ENCODE measurements around the gene PRKCH. TPM values are rescaled to one million over a fixed set of nuclear protein-coding genes. Genes with fewer than 3 reads are reported as not detected.

Gene PRKCH
- polyA plus RNA-seq, 1 donor from 2014 or later = 2.0 TPM

- Histone ChIP-seq H3K36me3 (ENCODE audit: insufficient read depth, low read length) (no peaks in the 10 kb centered on the region), H3K27ac (ENCODE audit: low read length) (no peak overlapping the region), H3K9me3 (ENCODE audit: low read length) (peaks cover 13% of the 10 kb centered on the region), H4K20me1 (ENCODE audit: insufficient read depth) (no peaks in the 10 kb centered on the region), H3K9ac (ENCODE audit: low read length) (no peak overlapping the region), H3F3A (ENCODE audit: insufficient read depth, low read length, poor library complexity, severe bottlenecking) (no peaks in the 10 kb centered on the region), H3K4me3 (ENCODE audit: low read length) (no peak overlapping the region), H3K27me3 (ENCODE audit: insufficient read depth, low read depth, low read length) (peaks cover 69% of the 10 kb centered on the region), H3K79me2 (replicated peaks; ENCODE audit: insufficient read depth, low read length) (no peaks in the 10 kb centered on the region), H3K9me2 (ENCODE audit: insufficient read depth, low read length) (no peaks in the 10 kb centered on the region), H2AFZ (ENCODE audit: low read depth, low read length) (no peak overlapping the region), H3K4me2 (ENCODE audit: low read length) (no peak overlapping the region)
- TF ChIP-seq CTCF (IDR thresholded peaks at IDR 0.05; ENCODE audit: poor library complexity, severe bottlenecking) (no peak), POLR2AphosphoS5 (IDR thresholded peaks at IDR 0.05) (no peak), TAF1 (IDR thresholded peaks at IDR 0.05; ENCODE audit: low read depth) (no peak), EP300 (conservative IDR thresholded peaks at IDR 0.05; ENCODE audit: poor library complexity, severe bottlenecking) (no peak), RAD21 (conservative IDR thresholded peaks at IDR 0.05) (no peak), REST (IDR thresholded peaks at IDR 0.05; ENCODE audit: borderline replicate concordance) (no peak), SMC3 (conservative IDR thresholded peaks at IDR 0.05; ENCODE audit: poor library complexity) (no peak), EZH2 (IDR thresholded peaks at IDR 0.05; ENCODE audit: borderline replicate concordance, insufficient read depth, low read length, poor library complexity, severe bottlenecking) (no peak), MXI1 (conservative IDR thresholded peaks at IDR 0.05; ENCODE audit: poor library complexity, severe bottlenecking) (no peak)
These were observed 38.6 kb upstream of the PRKCH start for GRCh38 chr14:61282746-61283145.

GRCh38 chr14:61284001-61284400 lies 37.4 kb upstream of the PRKCH start:
- H3K27ac ChIP-seq (ENCODE audit: low read length) = no peak overlapping the region
- H2AFZ ChIP-seq (ENCODE audit: low read depth, low read length) = no peak overlapping the region
- H3K27me3 ChIP-seq (ENCODE audit: insufficient read depth, low read depth, low read length) = peaks cover 56% of the 10 kb centered on the region
- no peak overlapping the region for H3K4me2 ChIP-seq (ENCODE audit: low read length)
- H3K36me3 ChIP-seq (ENCODE audit: insufficient read depth, low read length) = no peaks in the 10 kb centered on the region
- no peak overlapping the region for H3K9ac ChIP-seq (ENCODE audit: low read length)
- no peaks in the 10 kb centered on the region for H3K9me2 ChIP-seq (ENCODE audit: insufficient read depth, low read length)
- H3K9me3 ChIP-seq (ENCODE audit: low read length) = peaks cover 13% of the 10 kb centered on the region
- no peak overlapping the region for H3K4me3 ChIP-seq (ENCODE audit: low read length)
- TF ChIP-seq EP300 (conservative IDR thresholded peaks at IDR 0.05; ENCODE audit: poor library complexity, severe bottlenecking) = no peak
- no peak for TF ChIP-seq POLR2AphosphoS5 (IDR thresholded peaks at IDR 0.05)
- no peak for TF ChIP-seq TAF1 (IDR thresholded peaks at IDR 0.05; ENCODE audit: low read depth)
- TF ChIP-seq REST (IDR thresholded peaks at IDR 0.05; ENCODE audit: borderline replicate concordance) = no peak
- TF ChIP-seq RAD21 (conservative IDR thresholded peaks at IDR 0.05) = no peak
- no peak for TF ChIP-seq EZH2 (IDR thresholded peaks at IDR 0.05; ENCODE audit: borderline replicate concordance, insufficient read depth, low read length, poor library complexity, severe bottlenecking)
- no peaks in the 10 kb centered on the region for H4K20me1 ChIP-seq (ENCODE audit: insufficient read depth)
- no peaks in the 10 kb centered on the region for H3F3A ChIP-seq (ENCODE audit: insufficient read depth, low read length, poor library complexity, severe bottlenecking)
- no peaks in the 10 kb centered on the region for H3K79me2 ChIP-seq (replicated peaks; ENCODE audit: insufficient read depth, low read length)
